SK-N-SH treated with all-trans-retinoic acid at 6 μM for 48 hours (cell line): Measurements from ENCODE around the gene CAVIN2.

Experiments
- POU6F1 ChIP-seq: fragments of 250-450 bp; sonication (Bioruptor Pico); IDR thresholded peaks from 2 replicates; pipeline ENCODE4 v1.8.0; 2021; ENCODE audit warnings: low read depth, mild to moderate bottlenecking, moderate library complexity, borderline replicate concordance
- RARB ChIP-seq: fragments of 250-450 bp; sonication (Bioruptor Pico); IDR thresholded peaks from 2 replicates; pipeline ENCODE4 v1.8.0; 2021; ENCODE audit warnings: mild to moderate bottlenecking, moderate library complexity
- SNAI2 ChIP-seq: fragments of 250-450 bp; sonication (Bioruptor Pico); IDR thresholded peaks from 2 replicates; pipeline ENCODE4 v1.5.0; 2020; ENCODE audit warnings: mild to moderate bottlenecking, moderate library complexity
- ZNF8 ChIP-seq: fragments of 450-650 bp; formaldehyde crosslinking; IDR thresholded peaks from 2 replicates; pipeline ENCODE4 v1.5.0; 2020; ENCODE audit warnings: mild to moderate bottlenecking, moderate library complexity

- TF ChIP-seq SNAI2 (no peak), ZNF8 (CRISPR knock-in tag) (no peak), POU6F1 (CRISPR knock-in tag) (no peak), RARB (CRISPR knock-in tag) (no peak)
Measured at GRCh38 chr2:191875859-191876258, 29.0 kb upstream of the CAVIN2 start.
